Measurements from ENCODE around the gene KIFC3. TPM values are rescaled to one million over a fixed set of nuclear protein-coding genes. Genes with fewer than 3 reads are reported as not detected.
A peak's percentile ranks its signal among the peaks of the same experiment; 100 is the strongest.

Gene KIFC3
- total and polyA plus RNA-seq, 2 of the 13 experiments (the other 11 are each of a cell fraction or from before 2014, with no cell fraction given): 42.1 to 45.3 TPM

GRCh38 chr16:57786632-57787518 is 15.4 kb downstream of the KIFC3 start (continued):
- TF ChIP-seq ZNF687 (CRISPR knock-in tag; IDR thresholded peaks at IDR 0.05): peak; percentile 18; the same call in 1 of the 2 replicates

GRCh38 chr16:57785924-57786323 is 16.4 kb downstream of the KIFC3 start:
- FAIRE-seq: no peak
- BruUV-seq (replicated peaks): no TSS peak
- Histone ChIP-seq H4K20me1 (ENCODE audit: insufficient read depth, low read length) (no peaks in the 10 kb centered on the region), H3K36me3 (replicated peaks in 1 of 2; ENCODE audit: control insufficient read depth in 1 of 2, insufficient read depth in 2 of 2, low read length in 2 of 2) (peaks cover 18 to 40% of the 10 kb centered on the region in 2 experiments), H3K4me2 (ENCODE audit: low read depth, low read length) (no peak overlapping the region), H3K9ac (ENCODE audit: insufficient read depth, low read depth, low read length) (no peak overlapping the region), H3K4me1 (ENCODE audit: insufficient read depth, low read length) (peaks cover 38% of the 10 kb centered on the region), H3K4me3 (replicated peaks in 1 of 3; ENCODE audit: insufficient read depth in 1 of 3, low read depth in 2 of 3, low read length in 3 of 3) (no peak overlapping the region), H3K27ac (ENCODE audit: extremely low read length, insufficient read depth, low read length) (no peak overlapping the region), H3K9me3 (ENCODE audit: low read length) (no peaks in the 10 kb centered on the region), H2AFZ (ENCODE audit: low read length) (no peak overlapping the region), H3K79me2 (ENCODE audit: insufficient read depth, low read length) (peaks cover 3% of the 10 kb centered on the region), H3K27me3 (ENCODE audit: control insufficient read depth in 1 of 2, insufficient read depth in 2 of 2, low read length in 2 of 2) (no peaks in the 10 kb centered on the region)
- DNase-seq (ENCODE audit: low spot score): no peak
- 96% methylated on average over 8 of the region's 8 CpGs for WGBS (ENCODE audit: low lambda C conversion rate)
- TF ChIP-seq ZNF251 (CRISPR knock-in tag; IDR thresholded peaks at IDR 0.05) (no peak), ZNF451 (CRISPR knock-in tag; IDR thresholded peaks at IDR 0.05) (no peak), IRF2 (CRISPR knock-in tag; IDR thresholded peaks at IDR 0.05) (no peak), MLLT10 (CRISPR knock-in tag; IDR thresholded peaks at IDR 0.05) (no peak), YEATS4 (CRISPR knock-in tag; IDR thresholded peaks at IDR 0.05; ENCODE audit: borderline replicate concordance) (no peak), ZNF704 (CRISPR knock-in tag; IDR thresholded peaks at IDR 0.05; ENCODE audit: borderline replicate concordance) (no peak), PCBP1 (IDR thresholded peaks at IDR 0.05; ENCODE audit: borderline replicate concordance, low read depth, low read length) (no peak), RARA (CRISPR knock-in tag; IDR thresholded peaks at IDR 0.05) (no peak), ZNF841 (CRISPR knock-in tag; IDR thresholded peaks at IDR 0.05; ENCODE audit: borderline replicate concordance) (no peak), ZNF326 (CRISPR knock-in tag; IDR thresholded peaks at IDR 0.05; ENCODE audit: borderline replicate concordance) (no peak)
- ATAC-seq: no peak
- intact Hi-C loops (cut with micrococcal nuclease; ENCODE audit: unreplicated experiment): no loop called here
- CTCF ChIA-PET (ENCODE audit: low intra/inter-chr PET ratio, low total read pairs): no interaction called here
- in situ Hi-C loops (cut with HindIII; ENCODE audit: extremely low pct_ligation_motif_present, low pct_unique_long_range_greater_than_20kb): no loop called here
- POLR2A ChIA-PET: interaction anchor here (8.1 kb wide), 1 partner anchor 13 kb away, joined by 141 read pairs; the partner anchor contains the start of gene KIFC3

All from HepG2 (cell line).